ENCODE data around the gene HOXA13.

Gene HOXA13

DNA sequence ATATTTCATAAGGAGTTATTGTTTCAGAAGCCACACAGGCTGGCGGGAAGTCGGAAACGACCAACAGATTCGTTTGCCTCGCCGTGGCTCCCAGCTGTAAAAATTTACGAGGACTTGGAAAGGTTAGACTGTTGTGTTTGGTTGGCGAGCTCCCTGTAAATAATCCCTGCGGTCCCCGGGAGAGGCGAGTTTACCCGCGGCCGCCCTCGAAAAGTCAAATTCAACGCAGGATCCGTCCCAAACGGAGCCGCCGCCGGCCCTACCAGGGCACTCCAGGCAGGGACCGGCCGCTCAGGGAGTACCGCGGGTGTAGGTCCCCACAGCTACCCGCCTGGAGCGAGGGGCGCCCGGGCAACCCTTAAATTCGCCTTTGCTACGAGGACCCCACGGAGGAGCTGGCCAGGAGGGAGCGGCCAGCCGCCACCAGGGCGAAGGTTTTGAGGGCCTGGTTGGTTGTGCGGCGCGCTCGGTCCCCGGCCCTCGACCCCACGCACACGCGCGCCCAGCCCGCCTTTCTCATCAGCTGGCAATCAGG is 33.8 kb downstream of the HOXA13 start:
- peaks cover 56% of the 10 kb centered on the region for H3K27me3 Mint-ChIP-seq
- no peaks in the 10 kb centered on the region for H3K9me3 Mint-ChIP-seq
- peaks cover 24% of the 10 kb centered on the region for H3K4me1 Mint-ChIP-seq
- peak overlapping the region; percentile 81 for H3K27ac Mint-ChIP-seq
- H3K36me3 Mint-ChIP-seq = peaks cover 2% of the 10 kb centered on the region
- peak overlapping the region; percentile 57 for H3K4me3 Mint-ChIP-seq

GRCh38 chr7:27165089-27165995 is 34.5 kb downstream of the HOXA13 start, which contains the start of gene HOXA9:
TSS of gene HOXA9 (minus strand) at chr7:27165537. CDS start at chr7:27165457, 80 bp downstream.
- H3K9me3 Mint-ChIP-seq = no peaks in the 10 kb centered on the region
- H3K36me3 Mint-ChIP-seq = peaks cover 2% of the 10 kb centered on the region
- peak within 1 kb of the TSS; percentile 81 for H3K27ac Mint-ChIP-seq
- H3K4me1 Mint-ChIP-seq = peaks cover 22% of the 10 kb centered on the region
- peaks cover 53% of the 10 kb centered on the region for H3K27me3 Mint-ChIP-seq
- peak within 1 kb of the TSS; percentile 57 for H3K4me3 Mint-ChIP-seq

- H3K9me3 Mint-ChIP-seq = no peaks in the 10 kb centered on the region
- peaks cover 27% of the 10 kb centered on the region for H3K4me1 Mint-ChIP-seq
- H3K36me3 Mint-ChIP-seq = peaks cover 2% of the 10 kb centered on the region
- H3K27me3 Mint-ChIP-seq = peaks cover 55% of the 10 kb centered on the region
- peak overlapping the region; percentile 62 for H3K27ac Mint-ChIP-seq
- H3K4me3 Mint-ChIP-seq = no peak overlapping the region
Measured at GRCh38 chr7:27164367-27165088, 35.4 kb downstream of the HOXA13 start.

GRCh38 chr7:27164045-27164366 is 35.9 kb downstream of the HOXA13 start:
- Mint-ChIP-seq H3K4me1 (peaks cover 27% of the 10 kb centered on the region), H3K27ac (peak overlapping the region; percentile 55), H3K4me3 (no peak overlapping the region), H3K9me3 (no peaks in the 10 kb centered on the region), H3K27me3 (peaks cover 59% of the 10 kb centered on the region), H3K36me3 (peaks cover 2% of the 10 kb centered on the region)

DNA sequence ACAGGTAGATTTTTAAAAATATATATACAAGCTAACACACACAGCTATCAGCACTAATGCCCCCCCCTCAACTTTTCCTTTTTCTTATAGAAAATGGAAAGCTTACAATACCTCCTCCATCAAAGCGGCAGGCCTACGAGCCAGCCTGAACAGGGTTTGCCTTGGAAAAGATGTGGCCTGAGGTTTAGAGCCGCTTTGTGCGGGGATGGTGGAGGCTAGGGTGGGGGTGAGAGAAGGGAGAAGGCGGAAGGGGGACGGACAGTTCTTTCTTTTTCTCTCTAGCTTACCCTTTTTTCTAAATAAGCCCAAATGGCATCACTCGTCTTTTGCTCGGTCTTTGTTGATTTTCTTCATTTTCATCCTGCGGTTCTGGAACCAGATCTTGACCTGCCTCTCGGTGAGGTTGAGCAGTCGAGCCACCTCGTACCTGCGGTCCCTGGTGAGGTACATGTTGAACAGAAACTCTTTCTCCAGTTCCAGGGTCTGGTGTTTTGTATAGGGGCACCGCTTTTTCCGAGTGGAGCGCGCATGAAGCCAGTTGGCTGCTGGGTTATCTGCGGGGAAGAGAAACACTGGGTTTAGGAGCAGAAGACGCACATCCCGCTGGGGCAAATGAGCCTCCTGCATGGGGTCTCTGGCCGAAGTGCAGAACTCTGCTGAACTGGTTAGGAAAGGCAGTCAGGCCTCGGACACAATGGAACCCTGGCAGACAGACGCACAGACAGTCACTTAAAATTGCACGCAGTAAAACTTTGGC is 36.4 kb downstream of the HOXA13 start:
- Mint-ChIP-seq H3K27me3 (peaks cover 58% of the 10 kb centered on the region), H3K36me3 (no peaks in the 10 kb centered on the region), H3K4me3 (no peak overlapping the region), H3K9me3 (no peaks in the 10 kb centered on the region), H3K4me1 (peaks cover 25% of the 10 kb centered on the region), H3K27ac (peak overlapping the region; percentile 48)

DNA sequence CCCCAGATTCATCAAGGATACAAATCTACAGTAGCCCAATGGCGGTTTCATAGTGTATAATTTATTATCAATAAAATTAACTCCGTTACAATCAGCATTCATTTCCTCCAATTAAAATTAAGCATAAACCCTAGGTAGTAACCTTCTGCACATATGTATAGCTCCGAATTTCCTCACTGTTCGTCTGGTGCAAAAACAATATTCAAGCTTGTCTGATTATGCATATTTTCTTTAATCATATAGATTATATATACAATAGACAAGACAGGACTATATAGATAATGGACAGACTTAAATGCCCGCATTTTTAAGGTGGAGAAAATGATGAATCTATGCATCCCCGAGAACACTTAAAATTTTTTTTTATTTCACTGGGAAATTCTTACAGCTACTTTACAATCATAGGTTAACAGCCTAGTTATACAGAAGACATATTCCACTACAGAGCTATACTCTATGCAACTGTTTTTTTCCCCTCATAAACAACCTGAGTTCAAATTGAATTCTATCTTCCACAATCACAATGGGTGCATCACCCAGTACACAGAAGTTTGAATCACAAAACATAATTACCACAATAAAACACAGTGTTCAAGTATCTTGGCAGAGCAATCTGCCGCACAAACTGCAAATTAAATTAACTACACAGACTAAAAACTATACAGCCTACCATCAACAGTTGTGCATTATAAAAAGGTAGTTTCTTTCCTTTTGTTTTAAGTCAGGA is 37.2 kb downstream of the HOXA13 start:
- Mint-ChIP-seq H3K27me3 (peaks cover 58% of the 10 kb centered on the region), H3K36me3 (no peaks in the 10 kb centered on the region), H3K4me3 (no peak overlapping the region), H3K4me1 (peaks cover 31% of the 10 kb centered on the region), H3K9me3 (no peaks in the 10 kb centered on the region), H3K27ac (no peak overlapping the region)

DNA sequence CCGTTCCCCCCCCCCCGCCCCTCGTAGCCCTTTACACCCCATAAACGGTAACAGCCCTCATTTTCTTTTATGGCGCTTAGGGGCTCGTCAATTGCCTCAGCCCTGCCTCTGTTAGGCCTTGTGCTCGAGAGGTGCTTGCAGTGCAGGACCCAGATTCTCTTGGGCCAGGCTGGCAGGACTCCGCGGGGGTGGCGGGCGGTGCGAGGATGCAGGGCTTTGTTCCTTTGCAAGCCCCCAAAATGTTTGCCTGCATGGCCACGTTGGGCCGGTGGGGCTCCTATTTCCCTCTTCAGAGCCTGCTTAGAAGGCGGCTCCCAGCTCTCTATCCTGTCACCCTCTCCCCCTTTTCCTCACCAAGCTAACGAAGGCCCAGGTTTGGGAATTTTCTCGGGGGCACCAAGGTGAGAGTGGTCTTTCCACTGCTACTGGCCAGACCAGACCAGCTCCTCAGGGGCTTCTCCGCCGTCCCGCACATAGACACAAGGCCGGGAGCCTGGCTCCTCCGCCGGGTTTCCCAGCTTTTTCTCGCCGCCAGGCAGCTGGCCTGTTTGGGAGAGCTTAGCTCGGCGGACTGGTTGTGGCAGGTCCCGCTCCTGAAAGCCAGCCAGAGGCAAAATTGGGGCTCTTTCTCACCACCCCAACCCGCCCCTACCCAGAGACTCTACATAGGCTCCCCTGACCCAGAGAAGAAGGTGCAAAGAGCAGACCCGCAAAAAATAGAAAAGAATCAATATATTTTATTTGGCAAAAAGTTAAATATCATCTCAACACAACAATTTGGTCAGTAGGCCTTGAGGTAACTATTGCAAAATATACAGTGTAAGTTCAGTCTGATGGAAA is 38.0 kb downstream of the HOXA13 start:
- Mint-ChIP-seq H3K9me3 (no peaks in the 10 kb centered on the region), H3K27me3 (peaks cover 58% of the 10 kb centered on the region), H3K4me1 (peaks cover 26% of the 10 kb centered on the region), H3K27ac (no peak overlapping the region), H3K4me3 (no peak overlapping the region), H3K36me3 (no peaks in the 10 kb centered on the region)

DNA sequence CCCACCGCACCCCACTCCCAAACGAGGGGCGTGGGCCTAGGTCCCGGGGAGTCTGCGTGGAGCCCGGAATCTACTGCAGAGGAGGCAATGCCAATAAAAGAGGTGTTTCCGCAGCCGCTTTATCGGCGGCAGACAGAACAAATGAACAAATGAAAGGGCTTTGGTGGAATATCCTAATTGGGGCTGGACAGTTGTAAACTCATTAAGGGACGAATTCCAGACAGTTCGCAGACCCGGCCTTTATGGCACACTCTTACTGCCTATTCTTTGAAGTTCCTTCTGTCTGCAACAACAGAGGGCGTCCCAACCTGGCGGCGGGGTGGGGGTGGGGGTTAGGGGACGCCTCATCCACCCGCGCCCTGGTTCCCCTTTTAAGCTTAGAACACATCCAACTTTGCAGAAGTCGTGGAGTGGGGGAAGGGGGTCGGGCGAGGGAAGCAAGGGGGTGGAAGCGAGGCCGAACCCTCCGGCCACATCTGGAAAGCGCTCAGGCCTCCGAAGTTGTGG is 38.6 kb downstream of the HOXA13 start:
- Mint-ChIP-seq H3K4me1 (peaks cover 28% of the 10 kb centered on the region), H3K36me3 (no peaks in the 10 kb centered on the region), H3K4me3 (peak overlapping the region; percentile 78), H3K27me3 (peaks cover 62% of the 10 kb centered on the region), H3K27ac (no peak overlapping the region), H3K9me3 (no peaks in the 10 kb centered on the region)

DNA sequence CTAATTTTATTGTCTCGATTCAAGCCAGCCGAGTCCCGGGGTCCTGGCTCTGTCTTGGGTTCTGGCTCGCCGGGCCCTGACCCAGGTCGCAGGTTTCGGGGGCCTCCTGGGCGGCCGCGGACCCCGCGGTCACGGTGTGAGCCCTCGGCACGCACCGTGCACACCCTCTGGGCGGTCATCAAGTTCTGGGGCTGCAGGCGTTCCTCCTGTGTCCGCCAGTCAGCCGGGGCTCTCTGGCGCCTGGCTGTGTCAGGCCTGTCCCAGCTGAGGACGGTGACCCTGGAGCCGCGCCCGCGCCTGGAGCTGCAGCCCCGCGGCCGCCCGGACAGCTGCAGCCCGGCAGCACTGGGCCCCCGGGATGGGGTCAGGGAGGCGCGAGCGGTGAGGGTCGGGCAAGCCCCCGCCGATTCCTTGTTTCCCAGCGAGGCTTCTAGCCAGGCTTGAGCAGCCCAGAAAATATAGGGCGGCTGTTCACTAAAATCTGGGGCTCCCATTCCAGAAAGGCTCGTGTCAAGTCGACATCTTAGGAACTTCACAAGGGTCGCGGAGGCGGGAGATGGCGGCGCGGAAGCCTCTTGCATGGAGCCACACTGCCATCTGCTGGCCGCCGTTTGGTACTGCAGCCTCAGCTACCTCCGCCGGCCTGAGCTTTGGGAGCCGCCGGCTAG is 39.2 kb downstream of the HOXA13 start:
- H3K27ac Mint-ChIP-seq = no peak overlapping the region
- no peaks in the 10 kb centered on the region for H3K36me3 Mint-ChIP-seq
- peaks cover 60% of the 10 kb centered on the region for H3K27me3 Mint-ChIP-seq
- peak overlapping the region; percentile 78 for H3K4me3 Mint-ChIP-seq
- H3K9me3 Mint-ChIP-seq = no peaks in the 10 kb centered on the region
- peaks cover 29% of the 10 kb centered on the region for H3K4me1 Mint-ChIP-seq

GRCh38 chr7:27160145-27160545 is 39.7 kb downstream of the HOXA13 start:
- Mint-ChIP-seq H3K4me3 (peak overlapping the region; percentile 74), H3K27ac (no peak overlapping the region), H3K27me3 (peaks cover 63% of the 10 kb centered on the region), H3K9me3 (no peaks in the 10 kb centered on the region), H3K4me1 (peaks cover 31% of the 10 kb centered on the region), H3K36me3 (no peaks in the 10 kb centered on the region)

DNA sequence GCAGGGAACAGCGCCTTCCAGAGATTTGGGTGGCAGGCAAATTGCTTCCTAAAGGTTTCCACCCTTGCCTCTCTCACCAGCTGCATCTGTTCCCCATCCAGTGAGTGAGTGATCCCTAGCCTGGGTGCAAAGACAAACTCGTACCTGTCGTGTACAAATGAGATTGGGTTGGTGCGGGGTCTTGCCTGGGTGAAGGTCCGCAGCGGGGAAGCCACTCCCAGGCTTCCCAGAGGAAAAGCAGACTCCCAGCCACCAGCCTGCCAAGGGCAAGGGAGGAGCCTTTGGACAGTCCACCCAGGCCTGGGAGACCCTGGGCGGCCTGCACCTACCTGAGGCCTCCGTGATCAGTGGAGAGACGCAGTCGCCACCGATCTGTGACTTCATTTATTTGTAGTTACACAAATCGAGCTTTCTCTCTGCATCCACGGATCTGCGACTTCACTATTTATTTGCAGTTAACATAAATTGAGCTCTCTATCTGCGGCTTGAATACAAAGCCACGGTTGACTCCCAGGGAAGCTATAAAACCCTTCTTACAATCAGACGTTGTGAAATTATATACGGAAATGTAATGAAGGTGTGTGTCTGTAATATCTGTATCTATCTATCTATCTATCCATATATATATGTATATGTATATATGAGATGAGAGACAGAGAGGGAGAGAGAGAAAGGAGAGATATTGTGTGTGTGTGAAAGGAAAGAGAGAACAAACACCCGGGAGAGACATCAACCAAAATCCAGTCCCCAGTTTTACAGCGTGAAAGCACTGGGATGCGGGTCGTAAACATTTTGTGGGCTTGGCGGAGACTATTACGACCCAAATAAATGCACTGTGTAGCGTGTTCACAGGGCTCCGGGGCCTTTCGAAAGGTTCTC is 40.4 kb downstream of the HOXA13 start:
- peaks cover 3% of the 10 kb centered on the region for H3K36me3 Mint-ChIP-seq
- H3K4me1 Mint-ChIP-seq = peaks cover 38% of the 10 kb centered on the region
- H3K27ac Mint-ChIP-seq = no peak overlapping the region
- peaks cover 66% of the 10 kb centered on the region for H3K27me3 Mint-ChIP-seq
- no peaks in the 10 kb centered on the region for H3K9me3 Mint-ChIP-seq
- peak overlapping the region; percentile 74 for H3K4me3 Mint-ChIP-seq

- H3K4me1 Mint-ChIP-seq = peaks cover 46% of the 10 kb centered on the region
- peak overlapping the region; percentile 43 for H3K27ac Mint-ChIP-seq
- H3K36me3 Mint-ChIP-seq = peaks cover 3% of the 10 kb centered on the region
- H3K4me3 Mint-ChIP-seq = peak overlapping the region; percentile 6
- H3K27me3 Mint-ChIP-seq = peaks cover 67% of the 10 kb centered on the region
- H3K9me3 Mint-ChIP-seq = no peaks in the 10 kb centered on the region
Measured at GRCh38 chr7:27158436-27159265, 41.2 kb downstream of the HOXA13 start.
